Stimulated activated naive B cell treated with anti-CD40 and anti-IgM and Interleukin-4, amounts not matched to agents 10 μg/mL and 1 μg/mL and 100 μg/mL, for 72 hours (primary cell): Measurements from ENCODE around the gene KCND2.

ENCODE experiments used
- ATAC-seq, 2 donors: fragments of 150-1000 bp; cut with Tn5 transposase; replicated peaks; 2 replicates each; pipeline ENCODE4 v1.10.0; 2021; ENCODE audit warnings: moderate library complexity in 1 of 2
- DNase-seq: peaks from one replicate; pipeline ENCODE4 v3.0.0; 2021
- H3K27ac Mint-ChIP-seq: one replicate; pipeline ENCODE4 v1.8.0; 2022; ENCODE audit warnings: mild to moderate bottlenecking, mixed read lengths
- H3K27me3 Mint-ChIP-seq, 2 donors: one replicate each; pipeline ENCODE4 v1.8.0; 2022; ENCODE audit warnings: mixed read lengths in 2 of 2
- H3K36me3 Mint-ChIP-seq, 2 donors: one replicate each; pipeline ENCODE4 v1.8.0; 2022; ENCODE audit warnings: mixed read lengths in 2 of 2, mild to moderate bottlenecking in 1 of 2
- H3K4me1 Mint-ChIP-seq, 2 donors: one replicate each; pipeline ENCODE4 v1.8.0; 2022; ENCODE audit warnings: mixed read lengths in 2 of 2, mild to moderate bottlenecking in 1 of 2
- H3K4me3 Mint-ChIP-seq, 2 donors: one replicate each; pipeline ENCODE4 v1.8.0; 2022; ENCODE audit warnings: mild to moderate bottlenecking in 2 of 2, mixed read lengths in 2 of 2, moderate library complexity in 1 of 2
- H3K9me3 Mint-ChIP-seq, 2 donors: one replicate each; pipeline ENCODE4 v1.8.0; 2022; ENCODE audit warnings: mixed read lengths in 2 of 2, mild to moderate bottlenecking in 1 of 2

The KCND2 gene

GRCh38 chr7:120582916-120583315, 309.9 kb downstream of the KCND2 start:
- no peak overlapping the region for H3K4me3 Mint-ChIP-seq
- no peaks in the 10 kb centered on the region for H3K4me1 Mint-ChIP-seq
- H3K36me3 Mint-ChIP-seq = no peaks in the 10 kb centered on the region
- ATAC-seq (no peak), DNase-seq (no peak)
- no peak overlapping the region for H3K27ac Mint-ChIP-seq
- H3K9me3 Mint-ChIP-seq = peaks cover 0 to under 1% of the 10 kb centered on the region in 2 donors
- no peaks in the 10 kb centered on the region for H3K27me3 Mint-ChIP-seq

GRCh38 chr7:120583899-120584586, 311.1 kb downstream of the KCND2 start:
- Mint-ChIP-seq H3K27ac (no peak overlapping the region), H3K9me3 (no peaks in the 10 kb centered on the region), H3K27me3 (no peaks in the 10 kb centered on the region), H3K4me3 (no peak overlapping the region), H3K4me1 (no peaks in the 10 kb centered on the region), H3K36me3 (no peaks in the 10 kb centered on the region)
- ATAC-seq (no peak), DNase-seq (no peak)

GRCh38 chr7:120586571-120586970, 313.6 kb downstream of the KCND2 start:
- no peak overlapping the region for H3K27ac Mint-ChIP-seq
- no peak for ATAC-seq

GRCh38 chr7:120587243-120587642, 314.3 kb downstream of the KCND2 start:
- H3K9me3 Mint-ChIP-seq = no peaks in the 10 kb centered on the region
- H3K36me3 Mint-ChIP-seq = no peaks in the 10 kb centered on the region
- no peak for DNase-seq
- H3K27me3 Mint-ChIP-seq = no peaks in the 10 kb centered on the region
- H3K4me3 Mint-ChIP-seq = no peak overlapping the region
- no peaks in the 10 kb centered on the region for H3K4me1 Mint-ChIP-seq
- ATAC-seq = no peak
- no peak overlapping the region for H3K27ac Mint-ChIP-seq

More at GRCh38 chr7:120586571-120586970, 313.6 kb downstream of the KCND2 start:
- H3K36me3 Mint-ChIP-seq = no peaks in the 10 kb centered on the region
- no peaks in the 10 kb centered on the region for H3K27me3 Mint-ChIP-seq
- no peaks in the 10 kb centered on the region for H3K4me1 Mint-ChIP-seq
- no peak overlapping the region for H3K4me3 Mint-ChIP-seq
- no peak for DNase-seq
- no peaks in the 10 kb centered on the region for H3K9me3 Mint-ChIP-seq

- Mint-ChIP-seq H3K4me1 (no peaks in the 10 kb centered on the region), H3K9me3 (no peaks in the 10 kb centered on the region), H3K4me3 (no peak overlapping the region), H3K27ac (no peak overlapping the region), H3K36me3 (no peaks in the 10 kb centered on the region), H3K27me3 (no peaks in the 10 kb centered on the region)
- ATAC-seq (no peak), DNase-seq (no peak)
These were observed 315.4 kb downstream of the KCND2 start for GRCh38 chr7:120588416-120588815.

GRCh38 chr7:120588862-120589261, 315.9 kb downstream of the KCND2 start:
- Mint-ChIP-seq H3K27me3 (no peaks in the 10 kb centered on the region), H3K36me3 (no peaks in the 10 kb centered on the region), H3K4me3 (no peak overlapping the region), H3K9me3 (no peaks in the 10 kb centered on the region), H3K4me1 (no peaks in the 10 kb centered on the region), H3K27ac (no peak overlapping the region)
- no peak for ATAC-seq
- DNase-seq = no peak

- no peaks in the 10 kb centered on the region for H3K4me1 Mint-ChIP-seq
- no peaks in the 10 kb centered on the region for H3K36me3 Mint-ChIP-seq
- H3K4me3 Mint-ChIP-seq = no peak overlapping the region
- ATAC-seq (no peak), DNase-seq (no peak)
- no peaks in the 10 kb centered on the region for H3K27me3 Mint-ChIP-seq
- no peak overlapping the region for H3K27ac Mint-ChIP-seq
- peaks cover 0 to 4% of the 10 kb centered on the region in 2 donors for H3K9me3 Mint-ChIP-seq
These were observed 327.6 kb downstream of the KCND2 start for GRCh38 chr7:120600607-120601006.

GRCh38 chr7:120603366-120603765, 330.4 kb downstream of the KCND2 start:
- no peak overlapping the region for H3K27ac Mint-ChIP-seq
- no peak overlapping the region for H3K4me3 Mint-ChIP-seq
- no peaks in the 10 kb centered on the region for H3K27me3 Mint-ChIP-seq
- H3K4me1 Mint-ChIP-seq = no peaks in the 10 kb centered on the region
- H3K36me3 Mint-ChIP-seq = no peaks in the 10 kb centered on the region
- no peak for ATAC-seq
- H3K9me3 Mint-ChIP-seq = peaks cover 2 to 4% of the 10 kb centered on the region in 2 donors
- DNase-seq = no peak

- DNase-seq (no peak), ATAC-seq (no peak)
- Mint-ChIP-seq H3K27ac (no peak overlapping the region), H3K36me3 (no peaks in the 10 kb centered on the region), H3K4me1 (no peaks in the 10 kb centered on the region), H3K9me3 (peaks cover 2 to 4% of the 10 kb centered on the region in 2 donors), H3K4me3 (no peak overlapping the region), H3K27me3 (no peaks in the 10 kb centered on the region)
These were observed 336.3 kb downstream of the KCND2 start for GRCh38 chr7:120609136-120609753.

GRCh38 chr7:120611975-120612374, 339.0 kb downstream of the KCND2 start:
- ATAC-seq (no peak), DNase-seq (no peak)
- H3K4me1 Mint-ChIP-seq = no peaks in the 10 kb centered on the region
- no peak overlapping the region for H3K4me3 Mint-ChIP-seq
- H3K36me3 Mint-ChIP-seq = no peaks in the 10 kb centered on the region
- H3K27me3 Mint-ChIP-seq = no peaks in the 10 kb centered on the region
- no peak overlapping the region for H3K27ac Mint-ChIP-seq
- no peaks in the 10 kb centered on the region for H3K9me3 Mint-ChIP-seq

GRCh38 chr7:120615703-120616102, 342.7 kb downstream of the KCND2 start:
- no peaks in the 10 kb centered on the region for H3K9me3 Mint-ChIP-seq
- no peak overlapping the region for H3K27ac Mint-ChIP-seq
- no peaks in the 10 kb centered on the region for H3K36me3 Mint-ChIP-seq
- no peak for ATAC-seq
- H3K27me3 Mint-ChIP-seq = no peaks in the 10 kb centered on the region
- H3K4me3 Mint-ChIP-seq = no peak overlapping the region
- no peak for DNase-seq
- no peaks in the 10 kb centered on the region for H3K4me1 Mint-ChIP-seq

- no peaks in the 10 kb centered on the region for H3K36me3 Mint-ChIP-seq
- DNase-seq (no peak), ATAC-seq (no peak)
- H3K27me3 Mint-ChIP-seq = no peaks in the 10 kb centered on the region
- H3K27ac Mint-ChIP-seq = no peak overlapping the region
- H3K9me3 Mint-ChIP-seq = no peaks in the 10 kb centered on the region
- no peaks in the 10 kb centered on the region for H3K4me1 Mint-ChIP-seq
- no peak overlapping the region for H3K4me3 Mint-ChIP-seq
These were observed 344.3 kb downstream of the KCND2 start for GRCh38 chr7:120617275-120617674.

- no peaks in the 10 kb centered on the region for H3K27me3 Mint-ChIP-seq
These were observed 355.3 kb downstream of the KCND2 start for GRCh38 chr7:120628251-120628650.

GRCh38 chr7:120639884-120640283, 366.9 kb downstream of the KCND2 start:
- no peak overlapping the region for H3K4me3 Mint-ChIP-seq
- H3K27ac Mint-ChIP-seq = no peak overlapping the region
- no peak for DNase-seq
- H3K36me3 Mint-ChIP-seq = no peaks in the 10 kb centered on the region
- no peaks in the 10 kb centered on the region for H3K27me3 Mint-ChIP-seq
- ATAC-seq = no peak
- H3K9me3 Mint-ChIP-seq = peaks cover 0 to under 1% of the 10 kb centered on the region in 2 donors
- no peaks in the 10 kb centered on the region for H3K4me1 Mint-ChIP-seq

More at GRCh38 chr7:120628251-120628650, 355.3 kb downstream of the KCND2 start:
- H3K4me1 Mint-ChIP-seq = no peaks in the 10 kb centered on the region
- DNase-seq = no peak
- H3K4me3 Mint-ChIP-seq = no peak overlapping the region
- ATAC-seq = no peak
- H3K27ac Mint-ChIP-seq = no peak overlapping the region
- H3K36me3 Mint-ChIP-seq = no peaks in the 10 kb centered on the region
- H3K9me3 Mint-ChIP-seq = no peaks in the 10 kb centered on the region

- ATAC-seq (no peak), DNase-seq (no peak)
- H3K27me3 Mint-ChIP-seq = no peaks in the 10 kb centered on the region
- no peak overlapping the region for H3K27ac Mint-ChIP-seq
- peaks cover 0 to 2% of the 10 kb centered on the region in 2 donors for H3K9me3 Mint-ChIP-seq
- no peaks in the 10 kb centered on the region for H3K36me3 Mint-ChIP-seq
- H3K4me3 Mint-ChIP-seq = no peak overlapping the region
- H3K4me1 Mint-ChIP-seq = no peaks in the 10 kb centered on the region
These were observed 373.0 kb downstream of the KCND2 start for GRCh38 chr7:120645966-120646365.
